Type B pancreatic cell (in vitro differentiated cells): ENCODE results near the gene SLC5A5. TPM values are rescaled to one million over a fixed set of nuclear protein-coding genes. Genes with fewer than 3 reads are reported as not detected.
"Not testable (repeated sequence)": the region's sequence is repeated elsewhere in the genome, so short reads cannot be mapped to it uniquely, and the experiment has no call there.

Source experiments
- DNase-seq: peaks from one replicate; pipeline ENCODE4 v3.0.0; 2021; ENCODE audit warnings: mixed read lengths; ENCODE audit not compliant: unreplicated experiment; ENCODE audit errors: extremely low spot score
- H3K27ac Mint-ChIP-seq: 2 replicates; pipeline ENCODE4 v1.8.0; 2021; ENCODE audit warnings: mild to moderate bottlenecking, mixed read lengths
- H3K27me3 Mint-ChIP-seq: 2 replicates; pipeline ENCODE4 v1.8.0; 2021; ENCODE audit warnings: mixed read lengths
- H3K36me3 Mint-ChIP-seq: 2 replicates; pipeline ENCODE4 v1.8.0; 2021; ENCODE audit warnings: mixed read lengths
- H3K4me1 Mint-ChIP-seq: one replicate; pipeline ENCODE4 v1.8.0; 2021; ENCODE audit warnings: mixed read lengths; ENCODE audit not compliant: unreplicated experiment
- H3K4me3 Mint-ChIP-seq: 2 replicates; pipeline ENCODE4 v1.8.0; 2021; ENCODE audit warnings: mild to moderate bottlenecking, mixed read lengths
- H3K9me3 Mint-ChIP-seq: 2 replicates; pipeline ENCODE4 v1.8.0; 2021; ENCODE audit warnings: mixed read lengths
- CTCF ChIP-seq: fragments of 200-600 bp; sonication (generic); conservative IDR thresholded peaks from 2 replicates; pipeline ENCODE4 v1.5.0; 2021; ENCODE audit warnings: antibody characterized with exemption, mild to moderate bottlenecking
- total RNA-seq: library from RNA; stranded (reverse); gene quantifications from 2 replicates; pipeline ENCODE4 v1.2.1, GENCODE V29; 2021; ENCODE audit warnings: low replicate concordance

The SLC5A5 gene
- total RNA-seq, 1 donor from 2014 or later = 0.75 TPM

DNA sequence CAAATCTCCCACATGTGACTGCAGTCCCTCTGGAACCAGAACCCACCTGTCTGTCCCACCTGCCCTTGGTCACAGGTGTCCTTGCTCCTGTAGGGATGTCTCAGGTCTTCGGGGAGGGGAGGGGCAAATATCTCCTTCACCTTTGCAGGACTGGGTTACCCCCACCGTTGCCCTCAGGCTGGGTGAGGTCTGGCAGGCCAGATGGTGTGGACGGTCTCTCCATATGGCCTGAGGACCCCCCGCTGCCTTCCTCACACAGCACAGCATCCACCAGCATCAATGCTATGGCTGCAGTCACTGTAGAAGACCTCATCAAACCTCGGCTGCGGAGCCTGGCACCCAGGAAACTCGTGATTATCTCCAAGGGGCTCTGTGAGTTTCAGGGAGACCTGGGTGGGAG is 10.0 kb downstream of the SLC5A5 start:
- TF ChIP-seq CTCF = no peak
- no peak overlapping the region for H3K4me3 Mint-ChIP-seq
- H3K27me3 Mint-ChIP-seq = peaks cover 16% of the 10 kb centered on the region
- no peaks in the 10 kb centered on the region for H3K36me3 Mint-ChIP-seq
- no peak overlapping the region for H3K27ac Mint-ChIP-seq
- DNase-seq = no peak
- H3K4me1 Mint-ChIP-seq = no peaks in the 10 kb centered on the region
- H3K9me3 Mint-ChIP-seq = no peaks in the 10 kb centered on the region

GRCh38 chr19:17883627-17884410 is 12.1 kb downstream of the SLC5A5 start:
- Mint-ChIP-seq H3K27me3 (peaks cover 20% of the 10 kb centered on the region), H3K27ac (no peak overlapping the region)
- no peak for TF ChIP-seq CTCF

DNA sequence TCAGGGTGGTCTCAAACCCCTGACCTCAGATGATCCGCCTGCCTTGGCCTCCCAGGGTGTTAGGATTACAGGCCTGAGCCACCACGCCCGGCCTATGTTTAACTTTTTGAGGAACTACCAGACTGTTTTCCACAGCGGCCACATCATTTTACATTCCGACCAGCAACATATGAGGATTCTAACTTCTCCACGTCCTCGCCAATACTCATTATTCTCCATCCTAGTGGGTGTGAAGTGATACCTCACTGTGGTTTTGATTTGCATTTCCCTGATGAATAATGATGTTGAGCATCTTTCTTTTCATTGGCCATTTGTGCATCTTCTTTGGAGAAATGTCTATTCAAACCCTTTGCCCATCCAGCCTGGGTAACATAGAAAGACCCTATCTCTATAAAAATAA is 14.8 kb downstream of the SLC5A5 start:
- no peaks in the 10 kb centered on the region for H3K36me3 Mint-ChIP-seq
- peaks cover 17% of the 10 kb centered on the region for H3K27me3 Mint-ChIP-seq
- H3K27ac Mint-ChIP-seq = no peak overlapping the region
- H3K9me3 Mint-ChIP-seq = no peaks in the 10 kb centered on the region
- no peak for TF ChIP-seq CTCF
- H3K4me1 Mint-ChIP-seq = no peaks in the 10 kb centered on the region
- no peak for DNase-seq
- no peak overlapping the region for H3K4me3 Mint-ChIP-seq

More at GRCh38 chr19:17883627-17884410, 12.1 kb downstream of the SLC5A5 start:
- no peak overlapping the region for H3K4me3 Mint-ChIP-seq
- no peaks in the 10 kb centered on the region for H3K36me3 Mint-ChIP-seq
- H3K9me3 Mint-ChIP-seq = no peaks in the 10 kb centered on the region
- no peaks in the 10 kb centered on the region for H3K4me1 Mint-ChIP-seq
- DNase-seq = no peak

DNA sequence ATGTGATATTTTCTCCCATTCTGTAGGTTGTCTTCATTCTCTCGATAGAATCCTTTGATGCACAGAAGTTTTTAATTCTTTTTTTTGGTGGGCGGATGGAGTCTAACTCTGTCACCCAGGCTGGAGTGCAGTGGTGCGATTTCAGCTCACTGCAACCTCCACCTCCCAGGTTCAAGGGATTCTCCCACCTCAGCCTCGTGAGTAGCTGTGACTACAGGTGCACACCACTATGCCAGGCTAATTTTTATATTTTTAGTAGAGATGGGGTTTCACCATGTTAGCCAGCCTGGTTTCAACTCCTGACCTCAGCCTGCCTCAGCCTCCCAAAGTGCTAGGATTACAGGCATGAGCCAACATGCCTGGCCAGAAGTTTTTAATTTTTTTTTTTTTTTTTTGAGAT is 15.5 kb downstream of the SLC5A5 start:
- H3K27ac Mint-ChIP-seq, H3K4me3 Mint-ChIP-seq, H3K4me1 Mint-ChIP-seq, DNase-seq, H3K36me3 Mint-ChIP-seq, H3K9me3 Mint-ChIP-seq: not testable (repeated sequence)
- peaks cover 20% of the 10 kb centered on the region for H3K27me3 Mint-ChIP-seq

- no peaks in the 10 kb centered on the region for H3K4me1 Mint-ChIP-seq
- no peak overlapping the region for H3K27ac Mint-ChIP-seq
- no peaks in the 10 kb centered on the region for H3K36me3 Mint-ChIP-seq
- no peaks in the 10 kb centered on the region for H3K9me3 Mint-ChIP-seq
- peaks cover 26% of the 10 kb centered on the region for H3K27me3 Mint-ChIP-seq
- TF ChIP-seq CTCF = no peak
- no peak overlapping the region for H3K4me3 Mint-ChIP-seq
- no peak for DNase-seq
Measured at GRCh38 chr19:17888260-17888659, 16.5 kb downstream of the SLC5A5 start.

DNA sequence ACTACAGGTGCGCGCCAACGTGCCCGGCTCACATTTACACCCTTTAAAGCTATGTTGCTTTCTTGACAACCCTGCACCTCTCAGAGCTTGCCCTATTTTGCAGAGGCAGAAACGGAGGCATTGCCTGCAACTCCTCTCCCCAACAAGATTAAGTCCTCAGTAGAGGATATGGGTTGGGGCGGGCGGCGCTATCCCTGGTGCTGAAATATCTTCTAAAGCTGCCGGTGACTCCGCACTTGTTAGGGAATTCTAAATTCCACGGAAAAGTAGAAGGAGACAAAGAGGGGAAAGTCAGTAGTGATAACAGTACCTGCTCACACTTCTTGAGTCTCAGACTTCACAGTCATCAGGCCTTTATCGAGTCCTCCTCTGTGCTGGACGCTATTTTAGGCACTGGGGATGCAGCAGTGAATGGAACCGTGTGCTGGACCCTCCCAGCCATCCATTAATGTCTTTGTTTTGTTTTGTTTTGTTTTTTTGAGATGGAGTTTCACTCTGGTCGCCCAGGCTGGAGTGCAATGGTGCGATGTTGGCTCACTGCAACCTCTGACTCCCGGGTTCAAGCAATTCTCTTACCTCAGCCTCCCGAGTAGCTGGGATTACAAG is 18.0 kb downstream of the SLC5A5 start:
- H3K27me3 Mint-ChIP-seq = peaks cover 29% of the 10 kb centered on the region

More for the DNA sequence above, 18.0 kb downstream of the SLC5A5 start:
- TF ChIP-seq CTCF = no peak
- H3K27ac Mint-ChIP-seq = no peak overlapping the region
- H3K4me1 Mint-ChIP-seq = no peaks in the 10 kb centered on the region
- DNase-seq = no peak
- H3K4me3 Mint-ChIP-seq = no peak overlapping the region
- H3K36me3 Mint-ChIP-seq = no peaks in the 10 kb centered on the region
- no peaks in the 10 kb centered on the region for H3K9me3 Mint-ChIP-seq
